IPS-15b (cell line): ENCODE measurements around the gene RTP5.

Source experiments
- H3K27me3 ChIP-seq: one replicate; pipeline ENCODE4 v1.6.1; 2013; ENCODE audit warnings: low read length; ENCODE audit not compliant: control insufficient read depth, insufficient read depth
- H3K36me3 ChIP-seq: one replicate; pipeline ENCODE4 v1.6.1; 2013; ENCODE audit warnings: low read length; ENCODE audit not compliant: control insufficient read depth, insufficient read depth
- H3K4me1 ChIP-seq: one replicate; pipeline ENCODE4 v1.6.1; 2013; ENCODE audit warnings: mild to moderate bottlenecking, low read length; ENCODE audit not compliant: control insufficient read depth, insufficient read depth
- H3K4me3 ChIP-seq: one replicate; pipeline ENCODE4 v1.5.1; 2013; ENCODE audit warnings: low read depth, low read length
- H3K9ac ChIP-seq: one replicate; pipeline ENCODE4 v1.6.1; 2013; ENCODE audit warnings: low read depth, mild to moderate bottlenecking, low read length
- H3K9me3 ChIP-seq: one replicate; pipeline ENCODE4 v1.6.1; 2013; ENCODE audit warnings: mild to moderate bottlenecking, low read length; ENCODE audit not compliant: control insufficient read depth, insufficient read depth

RTP5 gene

GRCh38 chr2:241834527-241835210 is 34.9 kb upstream of the RTP5 start:
- Histone ChIP-seq H3K36me3 (no peaks in the 10 kb centered on the region), H3K9ac (no peak overlapping the region), H3K4me1 (no peaks in the 10 kb centered on the region), H3K4me3 (no peak overlapping the region), H3K27me3 (no peaks in the 10 kb centered on the region), H3K9me3 (no peaks in the 10 kb centered on the region)

GRCh38 chr2:241835611-241836010 is 33.9 kb upstream of the RTP5 start:
- H3K27me3 ChIP-seq: no peaks in the 10 kb centered on the region

GRCh38 chr2:241836292-241836691 is 33.2 kb upstream of the RTP5 start:
- Histone ChIP-seq H3K4me3 (no peak overlapping the region), H3K27me3 (no peaks in the 10 kb centered on the region), H3K4me1 (no peaks in the 10 kb centered on the region), H3K36me3 (no peaks in the 10 kb centered on the region), H3K9ac (no peak overlapping the region), H3K9me3 (no peaks in the 10 kb centered on the region)

More at GRCh38 chr2:241835611-241836010, 33.9 kb upstream of the RTP5 start:
- Histone ChIP-seq H3K4me1 (no peaks in the 10 kb centered on the region), H3K4me3 (no peak overlapping the region), H3K9me3 (no peaks in the 10 kb centered on the region), H3K9ac (no peak overlapping the region), H3K36me3 (no peaks in the 10 kb centered on the region)

GRCh38 chr2:241837197-241837965 is 32.1 kb upstream of the RTP5 start:
- no peaks in the 10 kb centered on the region for H3K36me3 ChIP-seq
- H3K27me3 ChIP-seq: no peaks in the 10 kb centered on the region

GRCh38 chr2:241841181-241842066 is 28.1 kb upstream of the RTP5 start:
- H3K4me1 ChIP-seq: no peaks in the 10 kb centered on the region
- peaks cover 7% of the 10 kb centered on the region for H3K27me3 ChIP-seq
- no peak overlapping the region for H3K4me3 ChIP-seq
- no peak overlapping the region for H3K9ac ChIP-seq
- no peaks in the 10 kb centered on the region for H3K36me3 ChIP-seq
- no peaks in the 10 kb centered on the region for H3K9me3 ChIP-seq

More at GRCh38 chr2:241837197-241837965, 32.1 kb upstream of the RTP5 start:
- Histone ChIP-seq H3K9ac (no peak overlapping the region), H3K9me3 (no peaks in the 10 kb centered on the region), H3K4me3 (no peak overlapping the region), H3K4me1 (no peaks in the 10 kb centered on the region)

- H3K9me3 ChIP-seq: no peaks in the 10 kb centered on the region
- H3K4me3 ChIP-seq: no peak overlapping the region
- H3K9ac ChIP-seq: no peak overlapping the region
- H3K36me3 ChIP-seq: no peaks in the 10 kb centered on the region
- H3K27me3 ChIP-seq: peaks cover 7% of the 10 kb centered on the region
- no peaks in the 10 kb centered on the region for H3K4me1 ChIP-seq
These were observed 27.5 kb upstream of the RTP5 start for GRCh38 chr2:241842067-241842415.

- H3K4me1 ChIP-seq: no peaks in the 10 kb centered on the region
- H3K36me3 ChIP-seq: no peaks in the 10 kb centered on the region
- H3K4me3 ChIP-seq: no peak overlapping the region
- peaks cover 7% of the 10 kb centered on the region for H3K27me3 ChIP-seq
- H3K9ac ChIP-seq: no peak overlapping the region
- H3K9me3 ChIP-seq: no peaks in the 10 kb centered on the region
These were observed 26.8 kb upstream of the RTP5 start for GRCh38 chr2:241842620-241843211.

GRCh38 chr2:241843321-241844065 is 26.0 kb upstream of the RTP5 start:
- Histone ChIP-seq H3K4me1 (no peaks in the 10 kb centered on the region), H3K4me3 (no peak overlapping the region), H3K27me3 (peaks cover 7% of the 10 kb centered on the region), H3K9ac (no peak overlapping the region), H3K36me3 (no peaks in the 10 kb centered on the region), H3K9me3 (no peaks in the 10 kb centered on the region)

GRCh38 chr2:241844066-241844728 is 25.3 kb upstream of the RTP5 start:
- H3K36me3 ChIP-seq: no peaks in the 10 kb centered on the region
- H3K4me3 ChIP-seq: peak overlapping the region; percentile 35
- H3K9ac ChIP-seq: no peak overlapping the region
- H3K27me3 ChIP-seq: peaks cover 7% of the 10 kb centered on the region
- H3K9me3 ChIP-seq: no peaks in the 10 kb centered on the region
- H3K4me1 ChIP-seq: no peaks in the 10 kb centered on the region

GRCh38 chr2:241844831-241845578 is 24.5 kb upstream of the RTP5 start:
- H3K4me1 ChIP-seq: no peaks in the 10 kb centered on the region
- H3K4me3 ChIP-seq: no peak overlapping the region
- no peaks in the 10 kb centered on the region for H3K36me3 ChIP-seq
- H3K27me3 ChIP-seq: peaks cover 7% of the 10 kb centered on the region
- no peaks in the 10 kb centered on the region for H3K9me3 ChIP-seq
- no peak overlapping the region for H3K9ac ChIP-seq
